Middle frontal gyrus (tissue), 1 donor: ENCODE results near the gene MTX3.

Experiments
- DNase-seq: peaks from one replicate; pipeline ENCODE4 v3.0.0-alpha.2; 2015; ENCODE audit warnings: low spot score; ENCODE audit errors: extremely low spot score

The MTX3 gene

GRCh38 chr5:79936002-79936645, 54.9 kb downstream of the MTX3 start:
- no peak for DNase-seq

GRCh38 chr5:79934681-79935080, 56.4 kb downstream of the MTX3 start:
- no peak for DNase-seq

- DNase-seq = no peak
Observed at GRCh38 chr5:79932510-79933504, 58.3 kb downstream of the MTX3 start.

- DNase-seq = no peak
Observed at GRCh38 chr5:79931866-79932265, 59.2 kb downstream of the MTX3 start.

GRCh38 chr5:79931409-79931808, 59.7 kb downstream of the MTX3 start:
- no peak for DNase-seq

GRCh38 chr5:79929095-79929494, 62.0 kb downstream of the MTX3 start:
- no peak for DNase-seq
